Measurements from ENCODE around the gene AP4M1. TPM values are rescaled to one million over a fixed set of nuclear protein-coding genes. Genes with fewer than 3 reads are reported as not detected.
"Not testable (repeated sequence)": the region's sequence is repeated elsewhere in the genome, so short reads cannot be mapped to it uniquely, and the experiment has no call there.

Gene AP4M1
- total and polyA plus RNA-seq, 2 experiments from 2014 or later, result 16.2 to 18.7 TPM

GRCh38 chr7:100126931-100127865 lies 25.8 kb downstream of the AP4M1 start, which contains the start of gene MBLAC1:
MBLAC1 (plus strand) TSS chr7:100126967; CDS start chr7:100127396, 429 bp downstream.
- Histone ChIP-seq H3F3A (ENCODE audit: insufficient read depth) (peaks cover 4% of the 10 kb centered on the region; the same call in 1 of the 2 replicates), H3K9me2 (ENCODE audit: insufficient read depth) (no peaks in the 10 kb centered on the region), H2AFZ (peak within 1 kb of the TSS; percentile 95), H3K9ac (peak within 1 kb of the TSS; percentile 94), H3K4me1 (ENCODE audit: insufficient read depth) (peaks cover 3% of the 10 kb centered on the region; the same call in 1 of the 2 replicates), H3K27ac (peak within 1 kb of the TSS; percentile 97), H3K4me3 (peak within 1 kb of the TSS; percentile 99), H3K27me3 (replicated peaks; ENCODE audit: insufficient read depth) (no peaks in the 10 kb centered on the region), H4K20me1 (ENCODE audit: insufficient read depth) (no peaks in the 10 kb centered on the region), H3K79me2 (ENCODE audit: insufficient read depth) (peaks cover 13% of the 10 kb centered on the region), H3K9me3 (ENCODE audit: low read depth) (no peaks in the 10 kb centered on the region), H3K36me3 (ENCODE audit: low read depth) (no peaks in the 10 kb centered on the region), H3K4me2 (ENCODE audit: unreplicated experiment) (peak within 1 kb of the TSS; percentile 99)
- in situ Hi-C loops (cut with MboI), result no loop called here
- TF ChIP-seq EZH2phosphoT487 (IDR thresholded peaks at IDR 0.05; ENCODE audit: insufficient read depth, low read depth) (no peak), EZH2 (IDR thresholded peaks at IDR 0.05; ENCODE audit: insufficient read depth, poor library complexity, severe bottlenecking) (no peak)
- 0 to 3% methylated on average over 48 to 55 of the region's 85 CpGs for WGBS, 2 experiments (ENCODE audit: low coverage in 1 of 2, low lambda C conversion rate in 2 of 2, missing lambda C conversion rate in 2 of 2)
- DNase-seq, result peak; percentile 95

DNA sequence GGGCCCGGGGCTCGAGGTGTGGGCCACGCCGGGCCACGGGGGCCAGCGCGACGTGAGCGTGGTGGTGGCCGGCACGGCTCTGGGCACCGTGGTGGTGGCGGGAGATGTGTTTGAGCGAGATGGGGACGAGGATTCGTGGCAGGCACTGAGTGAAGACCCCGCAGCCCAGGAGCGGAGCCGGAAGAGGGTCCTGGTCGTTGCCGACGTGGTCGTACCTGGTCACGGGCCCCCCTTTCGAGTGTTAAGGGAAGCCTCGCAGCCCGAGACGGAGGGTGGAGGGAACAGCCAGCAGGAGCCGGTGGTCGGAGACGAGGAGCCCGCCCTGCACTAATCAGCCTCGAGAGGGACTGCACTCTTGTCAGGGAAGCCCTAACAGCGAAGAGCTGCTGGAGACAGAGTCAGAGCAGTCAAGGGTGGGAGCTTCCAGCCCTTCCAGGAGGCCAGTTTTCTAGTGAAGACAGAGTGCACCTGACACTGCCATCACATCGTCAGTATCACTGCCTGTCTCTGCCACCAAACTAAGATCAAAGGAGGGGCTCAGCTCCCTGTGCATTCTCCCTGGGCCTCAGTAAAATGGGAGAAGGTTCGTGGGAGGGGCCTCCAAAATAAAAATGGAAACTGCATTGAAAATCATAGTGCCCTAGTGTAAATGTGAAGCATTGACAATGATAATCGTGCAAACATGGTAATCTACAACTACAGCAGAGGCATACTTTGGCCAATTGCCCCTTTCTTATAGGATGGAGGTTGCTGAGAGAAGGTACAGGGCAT lies 26.6 kb downstream of the AP4M1 start:
- no peaks in the 10 kb centered on the region for H3K9me3 ChIP-seq (ENCODE audit: low read depth)
- peak overlapping the region; percentile 95 for H2AFZ ChIP-seq
- H3K36me3 ChIP-seq (ENCODE audit: low read depth), result no peaks in the 10 kb centered on the region
- peaks cover 5% of the 10 kb centered on the region; the same call in 1 of the 2 replicates for H3K79me2 ChIP-seq (ENCODE audit: insufficient read depth)
- TF ChIP-seq EZH2phosphoT487 (IDR thresholded peaks at IDR 0.05; ENCODE audit: insufficient read depth, low read depth), result no peak
- TF ChIP-seq EZH2 (IDR thresholded peaks at IDR 0.05; ENCODE audit: insufficient read depth, poor library complexity, severe bottlenecking), result no peak
- peak overlapping the region; percentile 99 for H3K4me2 ChIP-seq (ENCODE audit: unreplicated experiment)
- peaks cover 3% of the 10 kb centered on the region; the same call in 1 of the 2 replicates for H3K4me1 ChIP-seq (ENCODE audit: insufficient read depth)
- in situ Hi-C loops (cut with MboI), result no loop called here
- H3K9ac ChIP-seq, result peak overlapping the region; percentile 94
- H3K9me2 ChIP-seq (ENCODE audit: insufficient read depth), result no peaks in the 10 kb centered on the region
- DNase-seq, result peak; percentile 43
- no peak overlapping the region for H3K27ac ChIP-seq
- H3K4me3 ChIP-seq, result peak overlapping the region; percentile 99
- WGBS, 2 experiments (ENCODE audit: low coverage in 1 of 2, low lambda C conversion rate in 2 of 2, missing lambda C conversion rate in 2 of 2), result 6 to 7% methylated on average over 37 of the region's 37 CpGs
- no peaks in the 10 kb centered on the region for H4K20me1 ChIP-seq (ENCODE audit: insufficient read depth)
- H3F3A ChIP-seq (ENCODE audit: insufficient read depth), result peaks cover 4% of the 10 kb centered on the region; the same call in 1 of the 2 replicates
- H3K27me3 ChIP-seq (replicated peaks; ENCODE audit: insufficient read depth), result no peaks in the 10 kb centered on the region

GRCh38 chr7:100128637-100128963 lies 27.2 kb downstream of the AP4M1 start:
- no peak overlapping the region for H3K27ac ChIP-seq
- H3K9me2 ChIP-seq (ENCODE audit: insufficient read depth), result no peaks in the 10 kb centered on the region
- H3K36me3 ChIP-seq (ENCODE audit: low read depth), result no peaks in the 10 kb centered on the region
- H3K4me2 ChIP-seq (ENCODE audit: unreplicated experiment), result no peak overlapping the region
- in situ Hi-C loops (cut with MboI), result no loop called here
- H4K20me1 ChIP-seq (ENCODE audit: insufficient read depth), result no peaks in the 10 kb centered on the region
- no peak for DNase-seq
- no peaks in the 10 kb centered on the region for H3K9me3 ChIP-seq (ENCODE audit: low read depth)
- TF ChIP-seq EZH2 (IDR thresholded peaks at IDR 0.05; ENCODE audit: insufficient read depth, poor library complexity, severe bottlenecking) (no peak), EZH2phosphoT487 (IDR thresholded peaks at IDR 0.05; ENCODE audit: insufficient read depth, low read depth) (no peak)
- no peaks in the 10 kb centered on the region for H3K27me3 ChIP-seq (replicated peaks; ENCODE audit: insufficient read depth)
- H3K9ac ChIP-seq, result no peak overlapping the region
- H3K79me2 ChIP-seq (ENCODE audit: insufficient read depth), result peaks cover 5% of the 10 kb centered on the region; the same call in 1 of the 2 replicates
- no peak overlapping the region for H2AFZ ChIP-seq
- WGBS, 2 experiments (ENCODE audit: low coverage in 1 of 2, low lambda C conversion rate in 2 of 2, missing lambda C conversion rate in 2 of 2), result 38 to 62% methylated on average over 1 of the region's 1 CpG
- H3K4me3 ChIP-seq, result no peak overlapping the region
- peaks cover 3% of the 10 kb centered on the region; the same call in 1 of the 2 replicates for H3K4me1 ChIP-seq (ENCODE audit: insufficient read depth)
- H3F3A ChIP-seq (ENCODE audit: insufficient read depth), result peaks cover 4% of the 10 kb centered on the region; the same call in 1 of the 2 replicates

DNA sequence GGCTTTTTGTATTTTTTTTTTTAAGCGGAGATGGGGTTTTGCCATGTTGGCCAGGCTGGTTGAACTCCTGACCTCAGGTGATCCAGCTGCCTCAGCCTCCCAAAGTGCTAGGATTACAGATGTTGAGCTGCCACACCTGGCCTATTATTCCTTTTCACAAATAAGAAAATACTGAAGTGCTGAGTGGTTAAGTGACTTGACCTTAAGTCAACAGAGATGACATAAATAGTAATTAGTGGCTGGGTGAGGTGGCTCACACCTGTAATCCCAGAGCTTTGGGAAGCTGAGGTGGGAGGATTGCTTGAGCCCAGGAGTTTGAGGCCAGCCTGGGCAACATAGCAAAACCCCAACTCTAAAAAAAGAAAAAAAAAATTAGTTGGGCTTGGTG lies 28.8 kb downstream of the AP4M1 start:
- H3K4me2 ChIP-seq (ENCODE audit: unreplicated experiment); H3K79me2 ChIP-seq (ENCODE audit: insufficient read depth); H3K27me3 ChIP-seq (replicated peaks; ENCODE audit: insufficient read depth); DNase-seq; H3K27ac ChIP-seq; H3K9me2 ChIP-seq (ENCODE audit: insufficient read depth); H4K20me1 ChIP-seq (ENCODE audit: insufficient read depth); H3K9ac ChIP-seq; H2AFZ ChIP-seq; H3K4me3 ChIP-seq; H3K4me1 ChIP-seq (ENCODE audit: insufficient read depth); H3K36me3 ChIP-seq (ENCODE audit: low read depth); H3K9me3 ChIP-seq (ENCODE audit: low read depth); in situ Hi-C loops (cut with MboI); H3F3A ChIP-seq (ENCODE audit: insufficient read depth): not testable (repeated sequence)
- 90 to 100% methylated on average over 1 of the region's 1 CpG for WGBS, 2 experiments (ENCODE audit: low coverage in 1 of 2, low lambda C conversion rate in 2 of 2, missing lambda C conversion rate in 2 of 2)
